NCI-H1092 (cell line): Measurements from ENCODE around the gene OR51V1.
"Not testable (repeated sequence)": the region's sequence is repeated elsewhere in the genome, so short reads cannot be mapped to it uniquely, and the experiment has no call there.

Experiments
- DNase-seq: peaks from one replicate; lab custom pipeline; 2025; lab: John Stamatoyannopoulos, UW

Gene OR51V1

GRCh38 chr11:5230266-5230665 lies 29.8 kb upstream of the OR51V1 start:
- DNase-seq, result no peak

DNA sequence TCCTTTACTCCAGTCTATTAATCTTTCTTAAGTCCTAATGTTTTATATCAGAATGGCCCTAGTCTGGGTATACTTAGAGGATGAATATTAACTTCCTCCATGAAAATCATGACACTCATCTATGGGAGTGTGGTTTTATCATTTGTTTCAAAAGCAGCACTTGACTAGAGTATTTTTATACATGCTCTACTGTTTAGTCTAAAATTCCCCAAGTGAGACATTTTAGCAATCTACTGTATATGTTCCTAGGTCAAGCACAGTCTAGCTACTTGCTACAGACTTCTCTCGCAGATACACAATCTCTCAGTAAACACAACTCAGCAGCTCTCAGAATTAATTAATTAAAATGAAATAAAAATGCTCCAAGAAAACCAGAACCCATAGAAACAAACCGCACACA lies 29.3 kb upstream of the OR51V1 start:
- no peak for DNase-seq

DNA sequence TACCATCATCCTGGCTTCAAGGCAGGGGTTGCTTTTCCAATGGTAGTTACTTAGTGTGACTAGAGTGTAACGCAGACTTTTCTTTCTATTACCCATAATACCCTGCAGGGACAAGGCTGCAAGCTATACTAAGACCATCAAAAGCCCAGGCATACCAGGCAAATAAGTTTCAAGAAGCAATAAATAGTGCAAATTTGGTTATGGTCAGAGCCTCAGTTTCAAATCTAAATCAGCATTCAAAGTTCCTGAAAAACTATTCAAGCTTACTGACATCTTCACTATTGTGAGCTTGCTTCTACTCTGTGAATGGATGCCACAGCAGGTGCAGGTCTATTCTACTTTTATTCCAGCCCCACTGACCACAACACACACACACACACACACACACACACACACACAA lies 28.9 kb upstream of the OR51V1 start:
- no peak for DNase-seq

- no peak for DNase-seq
Observed at GRCh38 chr11:5228124-5228523, 27.6 kb upstream of the OR51V1 start.

GRCh38 chr11:5227681-5228080 lies 27.2 kb upstream of the OR51V1 start:
- DNase-seq, result no peak

GRCh38 chr11:5226732-5227310 lies 26.3 kb upstream of the OR51V1 start, which contains the start of gene HBB:
TSS of gene HBB (minus strand) at chr11:5227071. CDS start at chr11:5227021, 50 bp downstream.
- no peak for DNase-seq

- no peak for DNase-seq
Observed at GRCh38 chr11:5225480-5225871, 25.0 kb upstream of the OR51V1 start.

DNA sequence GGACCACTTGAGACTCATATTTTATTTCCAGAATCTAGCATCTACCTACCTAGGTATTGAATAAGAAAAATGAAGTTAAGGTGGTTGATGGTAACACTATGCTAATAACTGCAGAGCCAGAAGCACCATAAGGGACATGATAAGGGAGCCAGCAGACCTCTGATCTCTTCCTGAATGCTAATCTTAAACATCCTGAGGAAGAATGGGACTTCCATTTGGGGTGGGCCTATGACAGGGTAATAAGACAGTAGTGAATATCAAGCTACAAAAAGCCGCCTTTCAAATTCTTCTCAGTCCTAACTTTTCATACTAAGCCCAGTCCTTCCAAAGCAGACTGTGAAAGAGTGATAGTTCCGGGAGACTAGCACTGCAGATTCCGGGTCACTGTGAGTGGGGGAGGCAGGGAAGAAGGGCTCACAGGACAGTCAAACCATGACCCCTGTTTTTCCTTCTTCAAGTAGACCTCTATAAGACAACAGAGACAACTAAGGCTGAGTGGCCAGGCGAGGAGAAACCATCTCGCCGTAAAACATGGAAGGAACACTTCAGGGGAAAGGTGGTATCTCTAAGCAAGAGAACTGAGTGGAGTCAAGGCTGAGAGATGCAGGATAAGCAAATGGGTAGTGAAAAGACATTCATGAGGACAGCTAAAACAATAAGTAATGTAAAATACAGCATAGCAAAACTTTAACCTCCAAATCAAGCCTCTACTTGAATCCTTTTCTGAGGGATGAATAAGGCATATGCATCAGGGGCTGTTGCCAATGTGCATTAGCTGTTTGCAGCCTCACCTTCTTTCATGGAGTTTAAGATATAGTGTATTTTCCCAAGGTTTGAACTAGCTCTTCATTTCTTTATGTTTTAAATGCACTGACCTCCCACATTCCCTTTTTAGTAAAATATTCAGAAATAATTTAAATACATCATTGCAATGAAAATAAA lies 24.3 kb upstream of the OR51V1 start:
- no peak for DNase-seq

DNA sequence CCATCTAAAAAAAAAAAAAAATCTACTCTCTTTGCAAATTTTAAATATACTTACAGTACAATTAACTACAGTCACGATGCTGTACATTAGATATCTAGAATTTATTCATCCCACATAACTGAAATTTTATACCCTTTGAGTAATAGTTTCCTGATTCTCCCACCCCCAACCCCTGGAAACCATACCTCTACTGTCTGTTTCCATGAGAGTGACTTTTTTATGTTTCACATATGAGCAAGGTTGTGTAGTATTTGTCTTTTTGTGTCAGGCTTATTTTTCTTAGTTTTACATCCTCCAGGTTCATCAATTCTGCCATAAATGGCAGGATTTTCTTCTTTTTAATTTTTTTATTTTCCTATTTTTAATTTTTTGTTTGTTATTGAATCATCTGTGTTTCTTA lies 23.2 kb upstream of the OR51V1 start:
- DNase-seq, result no peak

DNA sequence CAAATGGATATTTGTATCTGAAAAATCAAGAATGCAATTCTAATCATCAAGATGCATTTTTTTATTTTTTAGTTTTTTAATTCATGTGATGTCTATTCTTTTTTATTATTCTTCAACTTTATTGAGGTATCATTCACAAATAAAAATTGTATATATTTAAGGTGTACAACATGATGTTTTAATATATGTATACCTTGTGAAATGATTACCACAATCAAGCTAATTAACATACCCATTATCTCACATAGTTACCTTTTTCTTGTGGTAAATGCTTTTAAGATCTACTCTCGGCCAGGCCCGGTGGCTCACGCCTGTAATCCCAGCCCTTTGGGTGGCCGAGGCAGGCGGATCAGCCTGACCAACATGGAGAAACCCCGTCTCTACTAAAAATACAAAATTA lies 22.7 kb upstream of the OR51V1 start:
- DNase-seq, result no peak

GRCh38 chr11:5210376-5210885 lies 9.9 kb upstream of the OR51V1 start:
- DNase-seq, result no peak

DNA sequence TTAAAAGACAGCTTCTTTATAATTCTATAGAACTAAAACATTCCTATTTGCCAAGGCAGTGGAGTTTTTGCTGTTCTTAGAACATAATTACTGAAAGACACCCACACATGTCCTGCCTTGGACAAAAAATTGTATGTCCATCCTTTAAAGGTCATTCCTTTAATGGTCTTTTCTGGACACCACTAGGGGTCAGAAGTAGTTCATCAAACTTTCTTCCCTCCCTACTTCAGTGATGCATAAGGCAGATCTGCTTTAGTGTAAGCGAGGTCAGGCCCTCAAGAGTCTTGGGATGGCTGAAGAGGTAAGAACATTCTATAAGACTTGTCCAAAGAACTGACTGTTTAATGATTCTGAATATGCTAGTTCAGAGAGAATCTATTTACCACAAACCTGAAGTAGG lies 4.3 kb upstream of the OR51V1 start:
- no peak for DNase-seq

GRCh38 chr11:5203366-5203765 lies 2.9 kb upstream of the OR51V1 start:
- no peak for DNase-seq

- no peak for DNase-seq
Observed at GRCh38 chr11:5198285-5198684, 2.2 kb downstream of the OR51V1 start.

DNA sequence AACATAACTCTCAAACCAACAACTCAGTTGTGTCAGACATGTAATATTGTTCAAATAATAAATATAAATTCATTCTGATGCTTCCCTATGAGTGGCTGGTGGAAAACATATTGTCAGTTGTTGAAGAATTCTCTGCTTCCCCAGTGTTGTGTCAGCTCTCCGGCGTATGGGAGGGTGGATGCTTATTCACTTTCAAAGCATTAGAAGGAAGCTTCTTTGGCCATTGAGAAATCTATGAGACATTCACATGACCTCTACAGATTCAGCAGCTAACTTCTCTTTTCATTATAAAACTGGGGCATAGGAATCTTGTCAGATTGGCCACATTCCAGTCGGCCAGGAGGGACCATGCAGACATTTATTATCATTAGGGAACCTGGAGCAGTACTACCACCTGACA lies 2.9 kb downstream of the OR51V1 start:
- no peak for DNase-seq

- DNase-seq, result no peak
Observed at GRCh38 chr11:5196731-5197130, 3.8 kb downstream of the OR51V1 start.

- no peak for DNase-seq
Observed at GRCh38 chr11:5196067-5196466, 4.4 kb downstream of the OR51V1 start.

DNA sequence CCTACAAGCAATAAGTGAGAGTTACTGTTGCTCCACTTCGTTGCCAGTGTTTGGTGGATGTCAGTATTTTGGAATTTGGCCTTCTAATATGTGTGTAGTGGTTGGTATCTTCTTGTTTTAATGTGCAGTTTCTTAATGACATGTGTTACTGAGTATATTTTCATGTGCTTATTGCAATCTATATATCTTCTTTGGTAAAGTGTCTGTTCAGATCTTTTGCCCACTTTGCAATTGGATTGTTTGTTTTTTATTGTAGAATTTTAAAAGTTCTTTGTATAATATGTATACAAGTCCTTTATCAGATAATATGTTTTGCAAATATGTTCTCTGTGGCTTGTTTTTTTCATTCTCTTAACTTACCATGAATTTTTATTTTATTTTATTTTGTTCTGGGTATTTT lies 7.7 kb downstream of the OR51V1 start:
- no peak for DNase-seq

DNA sequence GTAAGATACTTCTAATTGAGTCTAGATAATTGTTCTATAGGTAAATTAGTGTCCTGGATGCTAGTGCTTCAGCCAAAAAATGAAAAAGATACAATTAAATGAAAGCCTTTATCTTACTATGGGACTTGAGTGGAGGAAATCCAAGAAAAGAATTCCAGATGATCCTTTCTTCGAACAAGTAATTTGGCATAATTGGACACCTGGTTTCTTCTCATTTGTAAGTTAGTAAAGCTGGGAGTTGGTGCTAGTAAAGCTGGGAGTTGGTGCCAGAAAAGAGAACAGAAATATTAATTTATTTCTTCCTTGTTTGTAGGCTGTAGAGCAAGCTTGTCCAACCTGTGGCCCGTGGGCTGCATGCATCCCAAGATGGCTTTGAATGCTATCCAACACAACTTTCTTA lies 12.3 kb downstream of the OR51V1 start:
- no peak for DNase-seq

DNA sequence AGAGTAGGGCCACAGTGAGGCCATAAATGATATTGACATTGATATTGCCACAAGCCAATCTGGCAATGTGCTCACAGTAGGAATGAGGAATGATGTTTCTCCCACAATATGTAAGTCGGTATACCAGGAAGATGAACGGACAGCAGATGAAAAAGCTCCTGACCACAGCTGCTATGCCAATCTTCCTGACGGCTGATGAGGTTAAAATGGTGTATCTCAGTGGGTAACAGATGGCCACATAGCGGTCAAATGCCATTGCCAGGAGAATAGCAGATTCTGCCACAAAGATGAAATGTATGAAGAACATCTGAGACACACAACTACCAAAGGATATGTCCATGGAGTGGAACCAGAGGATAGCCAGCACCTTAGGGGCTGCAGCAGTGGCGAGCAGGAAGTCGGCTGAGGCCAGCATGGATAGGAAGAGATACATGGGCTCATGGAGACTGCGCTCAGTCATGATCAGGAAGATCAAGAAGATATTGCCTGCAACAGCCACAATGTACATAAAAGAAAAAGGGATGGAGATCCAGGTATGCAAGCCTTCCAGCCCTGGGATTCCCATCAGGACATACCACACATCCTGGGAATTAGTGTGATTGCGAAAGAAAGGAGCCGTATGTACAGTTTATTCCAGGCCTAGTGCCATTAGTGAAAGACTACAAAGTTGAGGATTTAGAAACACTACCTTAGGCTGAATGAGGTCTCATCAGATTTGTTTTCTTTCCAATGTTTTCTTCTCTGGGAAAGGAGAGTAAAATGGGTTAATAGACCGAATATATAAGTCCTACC lies 22.2 kb downstream of the OR51V1 start:
- no peak for DNase-seq

DNA sequence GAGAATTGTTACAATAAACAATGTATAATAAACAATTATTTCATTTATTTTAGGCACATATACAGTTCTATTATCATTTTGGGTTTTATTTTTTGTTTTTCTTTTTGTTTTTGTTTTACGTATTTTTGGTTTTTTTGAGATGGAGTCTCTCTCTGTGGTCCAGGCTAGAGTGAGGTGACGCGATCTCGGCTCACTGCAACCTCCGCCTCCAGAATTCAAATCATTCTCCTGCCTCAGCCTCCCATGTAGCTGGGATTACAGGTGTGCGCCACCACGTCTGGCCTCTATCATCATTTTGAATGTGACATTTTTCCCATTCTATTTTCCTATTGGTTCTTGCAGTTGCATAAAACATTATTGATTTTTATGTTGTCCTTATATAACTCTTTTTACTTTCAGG lies 25.5 kb downstream of the OR51V1 start:
- DNase-seq, result no peak

DNA sequence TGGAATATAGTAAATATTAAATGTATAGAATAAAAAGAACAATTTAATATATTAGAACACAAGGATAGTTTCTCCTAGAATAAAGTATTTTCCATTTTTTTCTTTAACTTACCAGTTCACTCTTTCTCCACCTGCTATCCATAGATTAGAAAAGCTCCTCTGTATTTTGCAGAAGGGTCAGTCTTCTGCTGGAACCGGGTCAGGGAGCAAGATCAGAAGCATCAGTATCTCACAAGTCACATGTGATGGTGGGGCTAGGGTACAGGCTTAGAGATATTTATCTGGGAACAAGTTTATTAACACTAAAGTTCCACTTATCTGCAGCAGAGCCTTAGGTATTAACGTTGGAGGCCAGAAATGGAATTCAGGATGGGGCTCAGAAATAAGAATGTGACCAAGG lies 28.6 kb downstream of the OR51V1 start:
- DNase-seq, result no peak

- not testable (repeated sequence) for DNase-seq
Observed at GRCh38 chr11:5165898-5166297, 34.6 kb downstream of the OR51V1 start.
